Transverse colon (tissue), 4 donors: ENCODE results near the gene PSG1. TPM values are rescaled to one million over a fixed set of nuclear protein-coding genes. Genes with fewer than 3 reads are reported as not detected.
"Not testable (repeated sequence)": the region's sequence is repeated elsewhere in the genome, so short reads cannot be mapped to it uniquely, and the experiment has no call there.

Experiments used
- DNase-seq: peaks from one replicate; pipeline ENCODE4 v3.0.0-alpha.2; 2019
- H3K27ac ChIP-seq, 4 donors: fragments of 200-600 bp; sonication (generic); 2 replicates each; pipeline ENCODE4 v1.5.1; 2016 to 2018; ENCODE audit warnings: inconsistent platforms in 4 of 4
- H3K27me3 ChIP-seq: fragments of 200-600 bp; sonication (generic); 2 replicates; pipeline ENCODE4 v1.5.1; 2017; ENCODE audit warnings: inconsistent platforms
- H3K36me3 ChIP-seq, 4 donors: fragments of 200-600 bp; sonication (generic); 2 replicates each; pipeline ENCODE4 v1.5.1; 2017 to 2019; ENCODE audit warnings: inconsistent platforms in 4 of 4
- H3K4me1 ChIP-seq, 4 donors: fragments of 200-600 bp; sonication (generic); 2 replicates each; pipeline ENCODE4 v1.5.1; 2017 to 2020; ENCODE audit warnings: inconsistent platforms in 4 of 4
- H3K4me3 ChIP-seq, 4 donors: fragments of 200-600 bp; sonication (generic); 1 replicate in 1 of 4; 2 replicates in 3 of 4; pipeline versions ENCODE4 v1.5.1 to v1.6.1; 2017 to 2019; ENCODE audit warnings: inconsistent platforms in 4 of 4
- H3K9me3 ChIP-seq, 2 donors: fragments of 200-600 bp; sonication (generic); 2 replicates each; pipeline ENCODE4 v1.5.1; 2017 to 2019; ENCODE audit warnings: inconsistent platforms in 2 of 2
- CTCF ChIP-seq, 5 experiments: fragments of 200-600 bp in 3 of 5; fragments of 450-650 bp in 2 of 5; sonication (generic) in 3 of 5; IDR thresholded peaks; 1 replicate in 2 of 5; 2 replicates in 3 of 5; pipeline ENCODE4 v1.5.1; 2016 to 2017; ENCODE audit warnings: antibody characterized with exemption in 5 of 5, inconsistent platforms in 3 of 5, mild to moderate bottlenecking in 2 of 5, moderate library complexity in 1 of 5
- EP300 ChIP-seq: sonication (generic); formaldehyde crosslinking; IDR thresholded peaks from one replicate; pipeline ENCODE4 v1.6.1; 2017; ENCODE audit warnings: antibody characterized with exemption, low read depth
- POLR2A ChIP-seq: fragments of 450-650 bp; IDR thresholded peaks from one replicate; pipeline ENCODE4 v1.6.1; 2016; ENCODE audit warnings: antibody characterized with exemption, mild to moderate bottlenecking, moderate library complexity
- POLR2AphosphoS5 ChIP-seq, 3 donors: sonication (generic); formaldehyde crosslinking; IDR thresholded peaks; one replicate each; pipeline ENCODE4 v1.6.1; 2016; ENCODE audit warnings: antibody characterized with exemption in 3 of 3
- WGBS, 2 donors: methylation state at CpG; one replicate each; pipeline ENCODE4 v1.1.5; 2018; ENCODE audit warnings: low coverage in 1 of 2; 5-methylcytosine and 5-hydroxymethylcytosine counted together
- in situ Hi-C, 4 donors: fragments of 200-750 bp; cut with MboI; loops; one replicate each; pipeline versions ENCODE4 v1.15.0 to v1.15.1; 2017; ENCODE audit warnings: low sequenced_read_pairs in 3 of 4, low pct_ligation_motif_present in 1 of 4, low pct_unique_long_range_greater_than_20kb in 1 of 4
- intact Hi-C: fragments of 100-400 bp; cut with DNase I; formaldehyde crosslinking; loops from one replicate; pipeline ENCODE4 v1.15.1; 2023; ENCODE audit warnings: low total_unique reads
- total RNA-seq, 4 donors: library from RNA; depleted of rRNA; stranded (reverse); fragments of >200 nt; gene quantifications; one replicate each; pipeline ENCODE4 v1.1.0, GENCODE V29; 2016

The PSG1 gene
- total RNA-seq = not detected

DNA sequence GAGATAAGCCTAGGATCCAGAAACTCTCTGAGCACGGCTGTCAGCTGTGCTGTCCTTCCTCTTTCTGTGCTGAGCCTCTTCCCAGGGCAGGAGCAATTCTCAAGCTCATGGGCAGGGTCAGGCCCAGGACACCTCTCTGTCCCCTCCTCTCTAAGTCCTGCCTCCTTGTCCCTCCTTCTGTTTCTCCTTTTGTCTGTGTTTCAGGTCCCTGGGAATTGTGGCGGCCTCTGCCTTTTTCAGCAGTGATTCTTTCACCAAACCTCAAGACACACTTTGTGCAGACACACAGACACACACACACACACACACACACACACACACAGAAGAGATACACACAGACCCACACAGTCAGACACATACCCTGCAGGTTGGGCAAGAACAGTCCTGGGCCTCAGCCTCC is at the start of gene PSG1:
Gene PSG1, minus strand, starts transcription at position 101 of the 400 bp plus-strand sequence. CDS start 132 bp downstream, outside the sequence.
- in situ Hi-C loops (no loop called here), intact Hi-C loops (no loop called here)
- no peaks in the 10 kb centered on the region for H3K9me3 ChIP-seq
- H3K27ac ChIP-seq = no peak within 1 kb of the TSS
- TF ChIP-seq POLR2A (no peak), EP300 (no peak), CTCF (IDR thresholded peaks at IDR 0.05) (no peak), POLR2AphosphoS5 (IDR thresholded peaks at IDR 0.05) (no peak)
- H3K36me3 ChIP-seq = no peaks in the 10 kb centered on the region
- WGBS, 2 donors = 20 to 75% methylated on average over 1 to 2 of the region's 2 CpGs
- H3K4me1 ChIP-seq = no peaks in the 10 kb centered on the region
- no peak within 1 kb of the TSS for H3K4me3 ChIP-seq
- DNase-seq = no peak
- no peaks in the 10 kb centered on the region for H3K27me3 ChIP-seq

DNA sequence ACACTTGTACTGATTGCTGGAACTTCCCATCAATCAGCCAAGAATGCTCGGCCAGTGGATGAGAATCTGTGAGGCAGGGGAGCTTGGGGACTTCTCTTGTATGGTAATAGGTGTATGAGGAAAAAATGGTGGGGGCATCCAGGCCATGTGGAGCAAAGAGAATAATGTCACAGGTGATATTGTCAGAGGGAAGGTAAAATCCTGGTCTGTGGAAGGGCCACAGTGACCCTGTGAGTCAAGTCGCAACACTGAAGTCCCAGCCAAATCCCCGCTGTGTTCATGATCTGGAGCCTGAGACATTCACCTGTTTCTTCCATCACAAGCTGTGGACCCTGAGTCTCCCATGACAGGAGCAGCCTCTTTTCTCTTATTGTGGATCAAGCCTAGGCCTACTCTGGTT is 49.4 kb upstream of the PSG1 start:
- Histone ChIP-seq H3K36me3 (no peaks in the 10 kb centered on the region), H3K4me1 (no peaks in the 10 kb centered on the region), H3K4me3 (no peak overlapping the region), H3K27ac (no peak overlapping the region), H3K27me3 (no peaks in the 10 kb centered on the region), H3K9me3 (no peaks in the 10 kb centered on the region)
- in situ Hi-C loops (no loop called here), intact Hi-C loops (no loop called here)
- WGBS, 2 donors = 78 to 83% methylated on average over 1 to 3 of the region's 3 CpGs
- no peak for DNase-seq
- TF ChIP-seq EP300 (no peak), POLR2A (no peak), POLR2AphosphoS5 (IDR thresholded peaks at IDR 0.05) (no peak)

DNA sequence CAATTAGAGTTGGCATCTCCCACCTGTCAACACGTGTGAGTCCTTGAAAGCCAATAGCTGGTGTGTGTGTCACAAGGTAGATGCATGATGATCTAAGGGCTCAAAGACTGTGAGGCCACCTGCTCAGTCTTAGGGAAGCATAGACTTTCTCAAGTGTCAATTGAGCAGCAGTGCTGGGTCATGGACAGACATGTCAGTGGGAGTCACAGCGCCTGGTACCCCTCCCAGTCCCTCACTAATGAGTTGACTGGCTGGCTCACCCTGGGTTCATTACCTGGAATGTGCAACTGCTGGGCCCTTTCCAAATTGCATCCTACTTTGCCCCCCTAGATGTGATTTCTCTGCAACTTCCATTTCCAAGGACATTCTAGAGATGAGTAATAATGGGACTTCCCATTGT is 47.3 kb upstream of the PSG1 start:
- Histone ChIP-seq H3K9me3 (no peaks in the 10 kb centered on the region), H3K36me3 (no peaks in the 10 kb centered on the region), H3K4me1 (no peaks in the 10 kb centered on the region), H3K4me3 (no peak overlapping the region), H3K27ac (no peak overlapping the region), H3K27me3 (no peaks in the 10 kb centered on the region)
- DNase-seq = no peak
- in situ Hi-C loops (no loop called here), intact Hi-C loops (no loop called here)
- WGBS, 2 donors = 47 to 60% methylated on average over 1 to 2 of the region's 2 CpGs
- TF ChIP-seq POLR2A (no peak), EP300 (no peak)

- in situ Hi-C loops, H3K9me3 ChIP-seq, H3K4me3 ChIP-seq, H3K36me3 ChIP-seq, intact Hi-C loops, H3K27ac ChIP-seq, H3K4me1 ChIP-seq, H3K27me3 ChIP-seq: not testable (repeated sequence)
- WGBS, 2 donors = 29 to 40% methylated on average over 6 to 7 of the region's 9 CpGs
- peak; percentile 13 for DNase-seq
- peak in 4 of 5 experiments; percentile 28 to 47 (median 40) for TF ChIP-seq CTCF (IDR thresholded peaks at IDR 0.05)
These were observed 43.6 kb upstream of the PSG1 start for GRCh38 chr19:42923106-42923505.

- H3K4me3 ChIP-seq, DNase-seq, H3K27me3 ChIP-seq, H3K9me3 ChIP-seq, in situ Hi-C loops, H3K27ac ChIP-seq, H3K4me1 ChIP-seq, H3K36me3 ChIP-seq, intact Hi-C loops: not testable (repeated sequence)
These were observed 41.5 kb upstream of the PSG1 start for GRCh38 chr19:42920971-42921370.

DNA sequence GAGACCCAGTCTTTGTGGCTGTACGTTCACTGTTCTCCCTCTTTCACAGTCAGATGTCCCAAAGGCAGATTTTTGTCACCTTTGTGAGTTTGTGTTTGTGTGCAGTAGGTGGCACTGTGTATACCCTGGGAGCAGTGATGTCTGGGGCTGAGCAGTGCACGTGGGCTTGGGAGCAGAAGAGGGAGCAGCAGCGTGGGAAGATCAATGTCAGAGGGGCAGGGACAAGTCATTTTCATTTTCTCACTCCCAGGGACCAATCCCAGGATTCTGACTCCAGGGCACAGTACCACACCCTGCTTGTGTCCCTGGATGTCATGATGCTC is 40.2 kb upstream of the PSG1 start:
- H3K4me1 ChIP-seq = no peaks in the 10 kb centered on the region
- H3K27me3 ChIP-seq = no peaks in the 10 kb centered on the region
- TF ChIP-seq POLR2A (no peak), POLR2AphosphoS5 (IDR thresholded peaks at IDR 0.05) (no peak), CTCF (IDR thresholded peaks at IDR 0.05) (no peak), EP300 (no peak)
- WGBS, 2 donors = 0 to 19% methylated on average over 1 to 3 of the region's 3 CpGs
- in situ Hi-C loops (no loop called here), intact Hi-C loops (no loop called here)
- no peaks in the 10 kb centered on the region for H3K36me3 ChIP-seq
- no peak for DNase-seq
- no peaks in the 10 kb centered on the region for H3K9me3 ChIP-seq
- no peak overlapping the region for H3K27ac ChIP-seq
- H3K4me3 ChIP-seq = no peak overlapping the region

DNA sequence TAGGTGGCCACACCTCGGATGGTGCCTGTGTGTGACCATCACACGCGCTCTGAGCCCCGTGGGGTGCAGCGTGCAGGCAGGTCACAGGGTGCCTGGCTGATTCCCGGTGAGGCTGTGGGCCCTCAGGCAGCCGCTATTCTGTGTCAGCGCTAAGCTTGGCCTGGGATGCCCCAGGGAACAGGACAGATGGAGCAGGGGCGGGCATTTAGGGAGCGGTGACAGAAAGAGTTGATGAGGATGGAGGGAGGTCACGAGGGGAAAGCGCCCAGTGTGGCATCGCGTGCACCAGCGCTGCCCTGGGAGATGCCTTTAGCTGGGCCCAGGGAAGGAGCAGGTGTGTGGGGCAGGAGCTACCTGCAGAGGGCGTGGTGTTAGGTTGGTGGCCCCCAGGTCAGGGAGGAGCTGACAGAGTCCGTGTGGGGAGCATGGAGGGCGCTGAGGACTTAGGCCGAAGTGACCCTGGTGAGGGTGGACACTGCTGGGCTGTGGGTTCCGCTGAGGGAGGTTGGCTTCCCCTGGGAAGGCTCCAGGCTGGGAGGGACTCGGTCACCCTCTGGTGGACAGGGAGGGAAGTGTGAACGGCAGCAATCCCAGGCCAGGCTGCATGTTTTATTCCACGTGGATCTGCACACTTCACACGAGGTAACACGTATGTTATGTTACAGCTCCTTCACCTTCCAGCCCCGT is 39.7 kb upstream of the PSG1 start:
- in situ Hi-C loops = not testable (repeated sequence)
- WGBS, 2 donors = 66 to 67% methylated on average over 17 to 22 of the region's 26 CpGs

GRCh38 chr19:42918377-42919069 is 39.0 kb upstream of the PSG1 start:
- DNase-seq, in situ Hi-C loops, H3K27ac ChIP-seq, H3K36me3 ChIP-seq, H3K27me3 ChIP-seq, H3K4me1 ChIP-seq, H3K4me3 ChIP-seq, intact Hi-C loops, H3K9me3 ChIP-seq: not testable (repeated sequence)
- WGBS, 2 donors = 76 to 83% methylated on average over 5 to 15 of the region's 15 CpGs

More for the DNA sequence above, 39.7 kb upstream of the PSG1 start:
- H3K4me3 ChIP-seq, H3K36me3 ChIP-seq, H3K4me1 ChIP-seq, H3K27me3 ChIP-seq, DNase-seq, H3K27ac ChIP-seq, intact Hi-C loops, H3K9me3 ChIP-seq: not testable (repeated sequence)
